GM19043 (cell line): ENCODE data around the gene ZBTB7C.

Experiments
- ATAC-seq: cut with Tn5 transposase; IDR thresholded peaks from one replicate; pipeline ENCODE4 v1.9.1; 2021; ENCODE audit warnings: low read depth; ENCODE audit not compliant: unreplicated experiment

The ZBTB7C gene

DNA sequence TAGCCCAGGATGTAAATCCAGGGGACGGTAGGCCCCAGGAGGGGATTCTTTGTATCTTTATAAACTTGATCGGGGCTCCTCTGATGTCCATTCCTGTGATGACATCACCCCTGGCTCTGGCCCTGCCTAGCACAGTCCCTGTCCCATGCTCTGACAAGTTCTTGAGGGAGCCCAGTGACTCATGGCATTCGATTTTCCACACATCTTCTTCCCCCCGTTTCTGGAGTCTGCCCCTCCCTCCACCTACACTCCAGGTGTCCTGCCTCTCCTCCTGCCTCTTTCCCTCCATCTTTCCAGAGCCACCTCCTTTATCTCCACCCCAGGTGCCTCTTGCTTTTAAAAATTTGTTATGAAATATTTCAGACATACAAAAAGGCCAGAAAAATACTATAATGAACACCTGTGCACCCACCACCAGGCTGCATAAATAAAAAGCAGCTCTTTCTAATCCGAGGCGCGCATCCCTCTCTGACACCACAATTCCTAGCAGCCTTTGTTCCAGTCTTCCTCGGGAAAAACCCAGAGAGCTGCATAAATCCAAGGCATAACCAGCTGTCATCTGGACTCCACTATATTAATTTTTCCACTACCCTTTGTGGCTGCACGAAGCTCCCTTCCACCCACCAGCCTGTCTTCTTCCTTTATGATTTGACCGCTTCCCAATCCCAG lies 207.7 kb downstream of the ZBTB7C start:
- no peak for ATAC-seq

DNA sequence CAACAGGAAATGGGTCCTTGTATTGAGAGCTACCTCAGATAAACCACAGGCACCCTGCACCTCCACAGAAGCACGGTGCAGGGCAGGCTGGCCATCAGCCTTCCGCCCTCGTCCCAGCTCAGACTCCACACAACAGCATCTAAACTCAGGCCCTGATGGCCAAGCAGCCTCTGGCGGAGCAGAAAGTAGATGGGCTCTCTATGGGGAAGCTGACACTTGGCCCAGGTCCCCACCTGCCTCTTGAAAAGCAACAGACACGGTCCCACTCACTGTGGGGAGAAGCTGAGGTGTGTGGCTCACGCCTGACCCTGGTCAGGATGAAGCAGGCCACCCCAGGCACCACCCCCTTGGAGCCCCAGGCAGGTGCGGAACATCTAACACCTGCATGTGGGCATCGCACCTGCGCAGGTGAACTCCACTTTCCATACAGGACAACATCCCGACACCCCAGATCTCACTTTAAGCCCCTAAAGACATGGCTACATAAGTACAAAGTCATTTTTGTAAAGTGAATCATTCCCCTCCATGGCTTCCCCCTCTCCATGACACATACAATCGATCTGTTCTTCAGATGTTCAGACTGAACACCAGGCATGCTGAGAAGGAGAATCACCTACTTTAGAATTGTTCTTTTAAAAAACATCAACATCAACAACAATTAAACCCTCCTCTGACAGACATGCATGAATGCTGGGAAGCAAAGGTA lies 208.4 kb downstream of the ZBTB7C start:
- no peak for ATAC-seq

DNA sequence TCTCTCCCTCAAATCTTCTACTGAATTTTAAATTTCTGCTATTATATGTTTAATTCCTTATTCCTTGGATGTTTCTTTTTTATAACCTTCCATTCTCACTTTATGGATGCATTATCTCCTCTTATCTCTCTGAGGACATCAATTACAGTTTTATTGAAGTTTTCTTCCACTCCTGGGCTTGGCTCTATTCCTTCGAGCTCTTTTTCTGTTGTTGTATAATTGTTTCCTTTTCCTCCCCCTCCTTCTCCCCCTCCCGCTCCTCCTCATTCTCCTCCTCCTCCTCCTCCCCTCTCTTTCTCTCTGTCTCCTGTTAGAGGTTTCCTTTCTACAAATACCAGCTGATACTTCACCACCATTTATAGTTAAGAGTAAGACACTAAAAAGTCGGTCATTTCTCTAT lies 209.8 kb downstream of the ZBTB7C start:
- no peak for ATAC-seq

- ATAC-seq, result no peak
Observed at GRCh38 chr18:48197819-48198218, 211.4 kb downstream of the ZBTB7C start.

DNA sequence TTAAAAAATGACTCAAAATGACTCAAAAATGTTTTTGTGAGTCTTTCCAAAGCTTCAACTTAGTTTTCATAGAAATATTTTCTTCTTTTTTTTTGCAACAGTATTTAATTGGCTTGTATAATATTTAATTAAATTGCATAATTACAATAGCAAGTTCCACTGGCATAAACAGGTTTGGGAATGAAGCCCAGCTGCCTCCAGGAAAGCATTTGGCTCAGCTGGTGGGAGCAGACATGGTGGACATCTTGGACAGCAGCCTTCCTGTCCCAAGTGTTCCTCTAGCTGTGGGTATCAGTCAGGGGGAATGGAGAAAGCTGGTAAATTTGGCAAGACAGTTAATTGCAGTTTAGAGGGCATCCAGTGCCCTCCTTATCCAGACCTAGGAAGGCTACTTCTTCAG lies 213.4 kb downstream of the ZBTB7C start:
- no peak for ATAC-seq

GRCh38 chr18:48194591-48195181 lies 214.5 kb downstream of the ZBTB7C start:
- no peak for ATAC-seq

DNA sequence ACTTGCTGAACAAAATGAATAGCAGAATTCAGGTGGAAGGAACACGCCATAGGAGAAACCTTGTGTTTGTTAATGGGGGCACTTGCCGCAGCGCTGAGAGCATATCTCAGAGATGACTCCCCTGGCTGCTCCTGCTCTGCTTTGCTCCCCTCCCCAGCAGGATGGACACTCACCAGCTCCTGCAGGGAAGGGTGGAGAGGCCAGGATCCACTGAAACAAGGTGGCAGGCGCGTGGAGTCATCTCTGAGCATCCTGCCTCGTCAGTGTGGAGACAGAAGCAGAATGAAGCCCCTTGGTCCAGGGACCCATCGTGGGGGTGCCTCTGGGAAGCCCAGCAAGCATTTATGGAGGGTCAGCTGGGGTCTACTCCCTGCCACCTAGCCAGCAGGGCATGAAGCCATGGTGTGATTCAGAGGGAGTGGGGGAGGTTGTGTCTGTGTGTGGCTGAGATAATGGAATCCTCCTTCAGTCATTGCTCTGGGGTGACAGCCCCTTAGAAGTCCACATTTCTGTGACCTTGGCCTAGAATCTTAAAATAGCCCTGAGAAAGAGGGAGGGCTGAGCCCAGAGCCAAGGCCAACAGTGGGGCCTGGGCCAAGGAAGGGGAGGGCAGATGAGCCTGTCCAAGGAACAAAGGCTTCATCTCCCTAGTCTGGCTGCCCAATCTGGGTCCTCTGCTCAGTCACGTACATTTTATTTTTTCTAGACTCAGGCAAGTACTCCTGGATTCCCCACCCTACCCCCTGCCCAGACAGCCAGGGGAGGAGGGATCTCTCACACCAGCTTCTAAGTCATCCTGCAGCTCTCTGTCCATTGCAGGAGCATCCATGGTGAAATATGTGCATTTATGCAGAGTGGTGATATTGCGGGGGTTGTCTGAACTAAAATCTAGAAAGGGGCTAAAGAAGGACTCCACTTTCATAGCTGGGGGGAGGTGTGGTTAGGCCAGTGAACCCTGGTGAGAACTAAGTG lies 215.4 kb downstream of the ZBTB7C start:
- no peak for ATAC-seq

- no peak for ATAC-seq
Observed at GRCh38 chr18:48192542-48192941, 216.6 kb downstream of the ZBTB7C start.

GRCh38 chr18:48191494-48191893 lies 217.7 kb downstream of the ZBTB7C start:
- ATAC-seq, result no peak

DNA sequence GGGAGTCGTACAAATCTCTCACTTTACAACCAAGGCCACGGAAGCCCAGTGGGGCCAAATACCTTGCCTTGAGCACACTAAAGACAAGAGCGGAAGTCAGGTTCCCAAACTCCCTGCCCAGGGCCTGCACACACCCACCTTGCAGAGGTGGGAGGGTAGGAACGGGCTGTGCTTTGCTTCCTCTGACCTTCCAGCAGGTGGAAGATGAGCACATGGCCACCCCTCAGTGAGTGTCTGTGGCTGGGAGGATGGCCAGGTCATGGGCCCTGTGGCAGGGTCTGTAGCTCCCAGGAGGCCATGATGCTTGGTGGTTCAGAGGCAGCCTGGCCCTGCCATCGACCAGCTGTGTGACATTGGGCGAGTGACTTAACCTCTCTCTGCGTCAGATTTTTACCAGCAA lies 218.2 kb downstream of the ZBTB7C start:
- ATAC-seq, result no peak

- no peak for ATAC-seq
Observed at GRCh38 chr18:48188609-48189008, 220.6 kb downstream of the ZBTB7C start.

DNA sequence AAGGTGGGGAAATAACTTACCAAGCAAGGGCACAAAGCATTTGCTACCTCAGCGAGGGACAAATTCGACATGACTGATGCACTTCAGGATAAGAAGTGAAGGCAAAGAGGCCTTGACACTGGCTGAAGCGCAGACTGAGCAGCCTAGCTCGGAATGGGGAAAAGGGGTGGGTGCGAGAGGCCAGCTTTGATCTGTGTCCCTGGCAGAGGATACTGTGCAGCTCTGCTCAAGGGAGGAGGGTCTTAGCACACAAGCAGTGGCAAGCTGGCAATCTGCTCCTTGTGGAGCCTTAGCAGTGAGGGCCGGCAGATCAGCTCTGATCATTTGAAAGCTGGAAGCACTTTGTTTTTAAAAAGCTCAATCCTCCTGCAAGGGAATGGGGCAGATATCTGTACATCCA lies 222.3 kb downstream of the ZBTB7C start:
- no peak for ATAC-seq

DNA sequence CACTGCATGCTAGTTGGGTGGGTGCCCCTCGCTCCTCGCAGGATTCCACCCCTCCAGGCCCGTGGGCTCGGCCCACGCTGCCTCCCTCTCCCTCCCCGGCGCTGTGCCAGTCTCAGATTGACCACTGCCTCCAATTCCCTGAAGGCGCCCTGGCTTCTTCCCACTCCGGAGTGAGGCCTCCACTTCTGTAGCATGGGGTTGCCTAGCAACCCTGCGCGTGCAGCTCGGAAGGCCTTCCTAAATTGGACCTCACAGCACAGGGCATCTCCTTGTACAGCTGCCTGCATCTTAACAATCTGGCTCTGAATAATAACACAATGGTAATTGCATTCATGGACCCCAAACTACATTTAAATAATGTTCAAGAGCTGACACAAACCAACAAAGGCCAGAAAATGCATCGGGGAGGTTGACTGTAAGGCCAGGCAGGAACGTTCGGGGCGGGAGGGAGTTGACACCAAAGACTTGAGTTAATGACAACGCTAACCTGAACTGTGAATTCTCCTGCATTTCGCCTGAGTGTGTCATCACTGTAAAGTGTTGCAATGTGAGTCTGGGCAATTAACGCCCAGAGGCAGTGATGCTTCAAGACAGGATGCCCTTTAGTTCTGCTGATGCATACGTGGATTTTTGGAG lies 222.9 kb downstream of the ZBTB7C start:
- no peak for ATAC-seq

DNA sequence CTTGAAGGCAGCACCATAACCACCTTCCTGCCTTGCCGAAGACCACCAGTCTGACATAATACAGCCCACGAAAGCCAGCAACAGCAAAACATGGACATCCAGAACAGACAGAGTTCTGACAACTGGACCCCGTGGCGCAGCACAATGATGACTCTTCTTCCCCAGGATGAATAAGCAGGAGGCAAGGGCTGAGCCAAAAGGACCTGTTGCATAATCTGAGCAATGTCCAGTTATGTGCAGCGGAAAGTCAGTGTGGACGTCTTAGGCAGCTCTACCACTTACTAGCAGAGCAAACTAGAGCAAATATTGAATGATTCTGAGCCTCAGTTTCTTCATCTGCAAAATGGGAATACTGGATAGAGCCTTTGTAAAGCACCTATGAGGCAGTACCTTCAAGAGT lies 225.1 kb downstream of the ZBTB7C start:
- ATAC-seq, result no peak

- no peak for ATAC-seq
Observed at GRCh38 chr18:48183613-48184012, 225.6 kb downstream of the ZBTB7C start.

DNA sequence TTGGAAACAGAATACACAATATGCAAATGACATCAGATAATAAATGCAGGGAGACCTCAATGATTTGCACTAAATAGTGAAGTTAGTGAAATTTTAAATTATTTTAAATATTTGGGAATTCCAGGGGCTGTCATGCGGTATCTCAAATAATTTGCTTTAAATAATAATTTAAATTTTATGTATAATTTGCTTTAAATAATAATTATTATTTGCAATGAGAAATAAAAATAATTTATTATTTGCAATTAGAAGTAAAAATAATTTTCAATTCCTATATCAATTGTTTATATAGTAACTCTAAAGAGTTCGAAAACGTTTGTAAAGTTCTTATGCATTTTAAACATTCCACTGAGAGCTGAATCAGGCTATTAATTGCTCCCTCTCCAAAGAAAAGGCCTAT lies 226.4 kb downstream of the ZBTB7C start:
- ATAC-seq, result no peak

DNA sequence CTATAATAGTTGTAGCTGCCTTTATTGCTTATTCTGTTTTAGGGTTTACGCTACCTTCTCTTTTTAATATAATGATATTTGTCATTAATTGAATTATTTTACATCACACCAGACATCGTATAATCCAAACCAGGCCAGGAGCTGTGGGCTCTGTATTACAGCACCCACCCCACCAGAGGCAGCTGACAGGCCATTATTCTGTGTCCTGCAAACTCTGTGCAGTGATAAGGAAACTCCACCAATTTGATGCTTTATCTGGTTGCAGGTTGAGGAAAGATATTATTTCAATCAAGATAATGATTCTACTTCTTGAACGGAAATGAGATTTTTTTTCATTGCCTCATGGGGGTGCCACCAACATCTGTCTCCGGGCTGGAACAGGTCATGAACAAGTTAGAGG lies 227.3 kb downstream of the ZBTB7C start:
- no peak for ATAC-seq

- ATAC-seq, result no peak
Observed at GRCh38 chr18:48181087-48181823, 227.9 kb downstream of the ZBTB7C start.

GRCh38 chr18:48179666-48180065 lies 229.5 kb downstream of the ZBTB7C start:
- ATAC-seq, result no peak

GRCh38 chr18:48179001-48179400 lies 230.2 kb downstream of the ZBTB7C start:
- ATAC-seq, result no peak
